NB4 (cell line): Measurements from ENCODE around the gene LLCFC1.

Experiments used
- DNase-seq: peaks from one replicate; pipeline ENCODE4 v3.0.0; 2010; ENCODE audit warnings: low read depth
- H3K4me3 ChIP-seq: one replicate; pipeline ENCODE4 v1.5.1; 2011; ENCODE audit warnings: mild to moderate bottlenecking, low read depth, low read length, moderate library complexity
- CTCF ChIP-seq: IDR thresholded peaks from one replicate; pipeline ENCODE4 v1.5.1; 2012; ENCODE audit warnings: low read depth, low read length
- MAX ChIP-seq: IDR thresholded peaks from 2 replicates; pipeline ENCODE4 v1.6.1; 2011; ENCODE audit warnings: low read depth, low read length
- MYC ChIP-seq: IDR thresholded peaks from 2 replicates; pipeline ENCODE4 v1.6.1; 2011; ENCODE audit warnings: low read depth, low read length
- POLR2A ChIP-seq: IDR thresholded peaks from 2 replicates; pipeline ENCODE4 v1.6.1; 2011; ENCODE audit warnings: mild to moderate bottlenecking; ENCODE audit not compliant: insufficient read length; ENCODE audit errors: extremely low read depth

Gene LLCFC1

GRCh38 chr7:142933092-142933475, 6.2 kb upstream of the LLCFC1 start:
- TF ChIP-seq POLR2A (no peak), MYC (no peak), CTCF (no peak), MAX (no peak)
- H3K4me3 ChIP-seq: no peak overlapping the region
- DNase-seq: no peak

GRCh38 chr7:142933624-142934023, 5.7 kb upstream of the LLCFC1 start, which contains the start of gene TRPV5:
TRPV5 (minus strand) TSS chr7:142933746; CDS start chr7:142933459, 287 bp downstream.
- no peak for TF ChIP-seq POLR2A
- no peak for TF ChIP-seq MYC
- TF ChIP-seq CTCF: no peak
- TF ChIP-seq MAX: no peak
- no peak within 1 kb of the TSS for H3K4me3 ChIP-seq
- no peak for DNase-seq

- TF ChIP-seq MYC: no peak
- TF ChIP-seq MAX: no peak
- no peak for DNase-seq
- no peak overlapping the region for H3K4me3 ChIP-seq
Measured at GRCh38 chr7:142934056-142934455, 5.2 kb upstream of the LLCFC1 start.

GRCh38 chr7:142935941-142936565, 3.2 kb upstream of the LLCFC1 start:
- no peak for TF ChIP-seq MAX
- no peak for TF ChIP-seq MYC
- no peak for TF ChIP-seq POLR2A
- no peak for TF ChIP-seq CTCF
- no peak for DNase-seq
- H3K4me3 ChIP-seq: no peak overlapping the region

- no peak for DNase-seq
- TF ChIP-seq CTCF: no peak
- no peak for TF ChIP-seq MYC
- TF ChIP-seq MAX: no peak
- no peak for TF ChIP-seq POLR2A
Measured at GRCh38 chr7:142938611-142939010, 673 bp upstream of the LLCFC1 start.

GRCh38 chr7:142940966-142941535, 1.8 kb downstream of the LLCFC1 start:
- no peak for TF ChIP-seq CTCF
- no peak for TF ChIP-seq MAX
- no peak for TF ChIP-seq MYC
- TF ChIP-seq POLR2A: no peak
- no peak for DNase-seq
- no peak overlapping the region for H3K4me3 ChIP-seq

More at GRCh38 chr7:142938611-142939010, 673 bp upstream of the LLCFC1 start:
- no peak overlapping the region for H3K4me3 ChIP-seq
